ENCODE data around the gene GYPB.

- TF ChIP-seq CTCF (IDR thresholded peaks at IDR 0.05) (no peak), POLR2A (IDR thresholded peaks at IDR 0.05) (no peak)
Measured at GRCh38 chr4:144056800-144057199, 37.6 kb upstream of the GYPB start.

Measured in heart left ventricle (tissue), 13 donors.